ENCODE results near the gene ATP5MC3. TPM values are rescaled to one million over a fixed set of nuclear protein-coding genes. Genes with fewer than 3 reads are reported as not detected.
A peak's percentile ranks its signal among the peaks of the same experiment; 100 is the strongest.

The ATP5MC3 gene
- total and polyA plus RNA-seq, 10 of the 15 experiments (the other 5 are each of a cell fraction or from before 2014, with no cell fraction given), result 308 to 1,196 (median 550) TPM

DNA sequence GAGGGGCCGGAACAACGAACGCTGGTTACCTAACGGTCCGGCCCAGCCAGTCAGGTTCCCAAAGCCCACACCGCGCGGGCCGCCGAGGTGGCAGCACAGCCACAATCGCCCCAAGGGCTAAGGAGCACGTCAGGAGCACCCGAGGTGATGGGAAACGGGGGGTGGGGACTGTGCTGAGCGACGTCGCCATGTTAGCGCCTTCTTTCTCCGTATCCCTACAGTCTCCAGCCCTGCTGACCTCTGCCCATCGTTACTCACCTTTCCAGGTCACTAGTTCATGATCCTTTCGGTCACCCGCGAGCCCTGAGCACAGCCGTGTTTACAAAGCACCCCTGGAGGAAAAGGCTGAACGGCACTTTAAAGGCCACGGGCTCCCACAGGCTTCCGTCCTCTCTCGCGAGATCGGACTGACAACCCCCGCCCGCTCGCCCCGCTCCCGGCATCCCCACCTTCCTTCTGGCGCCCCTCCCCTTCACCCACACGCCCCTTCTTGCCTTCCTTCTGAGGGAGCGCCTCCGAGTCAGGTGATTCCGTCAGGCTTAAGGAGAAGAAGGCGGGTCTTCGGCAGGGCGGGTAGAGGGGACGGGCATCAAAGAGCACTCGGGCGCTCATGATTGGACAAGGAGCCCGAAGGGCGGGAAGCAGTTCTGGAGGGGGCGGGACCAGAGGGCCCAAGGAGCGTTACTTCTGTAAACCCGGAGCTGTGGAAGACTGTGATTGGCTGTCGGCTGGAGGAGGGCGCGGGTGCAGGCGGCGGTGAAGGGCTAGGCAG, 13.5 kb downstream of the ATP5MC3 start, which contains the start of gene ATF2 (continued):
- TF ChIP-seq CREB1 (IDR thresholded peaks at IDR 0.05; ENCODE audit: low read depth), result peak; percentile 59
- peak; percentile 89 for TF ChIP-seq RAD51 (IDR thresholded peaks at IDR 0.05)
- TF ChIP-seq SUPT20H (IDR thresholded peaks at IDR 0.05; ENCODE audit: borderline replicate concordance, control insufficient read depth, low read depth, low read length), result no peak
- TF ChIP-seq, protein P1, sequence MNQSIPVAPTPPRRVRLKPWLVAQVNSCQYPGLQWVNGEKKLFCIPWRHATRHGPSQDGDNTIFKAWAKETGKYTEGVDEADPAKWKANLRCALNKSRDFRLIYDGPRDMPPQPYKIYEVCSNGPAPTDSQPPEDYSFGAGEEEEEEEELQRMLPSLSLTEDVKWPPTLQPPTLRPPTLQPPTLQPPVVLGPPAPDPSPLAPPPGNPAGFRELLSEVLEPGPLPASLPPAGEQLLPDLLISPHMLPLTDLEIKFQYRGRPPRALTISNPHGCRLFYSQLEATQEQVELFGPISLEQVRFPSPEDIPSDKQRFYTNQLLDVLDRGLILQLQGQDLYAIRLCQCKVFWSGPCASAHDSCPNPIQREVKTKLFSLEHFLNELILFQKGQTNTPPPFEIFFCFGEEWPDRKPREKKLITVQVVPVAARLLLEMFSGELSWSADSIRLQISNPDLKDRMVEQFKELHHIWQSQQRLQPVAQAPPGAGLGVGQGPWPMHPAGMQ (IDR thresholded peaks at IDR 0.05; ENCODE audit: borderline replicate concordance), result peak; percentile 92
- TF ChIP-seq GABPA (IDR thresholded peaks at IDR 0.05; ENCODE audit: low read depth), result no peak
- TF ChIP-seq JUNB (IDR thresholded peaks at IDR 0.05), result no peak
- TF ChIP-seq STAT1 (conservative IDR thresholded peaks at IDR 0.05), result no peak

DNA sequence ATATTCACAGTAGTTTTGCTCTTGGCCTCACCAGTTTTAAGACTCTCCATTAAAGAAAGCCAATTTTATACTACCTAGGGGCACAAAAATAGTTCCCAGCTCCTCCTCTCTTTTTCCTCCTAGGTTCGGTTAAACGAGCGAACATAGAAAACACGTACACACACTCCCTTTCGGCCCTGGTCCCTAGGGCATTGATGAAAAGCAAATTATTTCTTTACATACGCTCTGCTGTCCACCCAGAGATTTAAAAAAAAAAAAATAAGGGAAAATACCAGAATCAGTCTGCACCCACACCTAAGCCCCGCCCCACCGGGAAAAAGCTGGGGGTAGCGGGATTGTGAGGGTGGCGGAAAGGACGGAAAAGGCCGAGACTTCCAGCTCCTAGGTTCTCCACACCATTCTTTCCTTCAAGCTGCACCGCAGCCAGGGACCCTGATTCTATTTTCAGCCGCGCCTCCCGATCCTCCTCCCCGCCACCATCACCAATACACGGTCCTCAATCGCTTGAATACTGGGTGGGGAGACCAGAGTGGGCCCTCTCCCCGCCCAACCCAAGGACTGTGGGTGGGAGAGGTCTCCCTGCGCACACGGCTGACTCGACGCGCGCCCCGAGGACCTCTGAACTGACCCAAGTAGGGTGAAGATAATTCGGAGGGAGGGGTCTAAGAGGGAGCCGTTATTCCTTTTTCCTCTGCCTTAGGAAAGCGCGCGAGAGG, 14.3 kb downstream of the ATP5MC3 start:
- H3K9me3 ChIP-seq (replicated peaks; ENCODE audit: control insufficient read depth, insufficient read depth, low read length), result no peaks in the 10 kb centered on the region; the same call in 1 of the 3 replicates
- peak overlapping the region; percentile 98 for H2AFZ ChIP-seq (ENCODE audit: control insufficient read depth, low read depth, low read length)
- POLR2A ChIA-PET, result interaction anchor here (0.6 to 2.1 kb wide), 5 partner anchors 10 to 24 kb away, joined by 3 to 7 read pairs (median 4); partner anchors contain the start of gene ATP5MC3
- no peaks in the 10 kb centered on the region for H4K20me1 ChIP-seq (ENCODE audit: control insufficient read depth, insufficient read depth)
- no TSS peak for BruUV-seq (replicated peaks)
- H3K27me3 ChIP-seq (replicated peaks in 1 of 2; ENCODE audit: control insufficient read depth in 2 of 2, insufficient read depth in 2 of 2, low read length in 1 of 2), result no peaks in the 10 kb centered on the region
- no peak for DNase-seq (ENCODE audit: low read depth, low spot score)
- intact Hi-C loops (cut with micrococcal nuclease; ENCODE audit: unreplicated experiment) (no loop called here), in situ Hi-C loops (cut with MboI) (no loop called here)
- peak overlapping the region; percentile 49; the same call in 1 of the 2 replicates for H3K4me2 ChIP-seq (ENCODE audit: control insufficient read depth, insufficient read depth)
- peak overlapping the region; percentile 93 for H3K4me3 ChIP-seq
- H3K4me1 ChIP-seq (ENCODE audit: control insufficient read depth, insufficient read depth, low read length), result peaks cover 3% of the 10 kb centered on the region; the same call in 1 of the 2 replicates
- no peak for TF ChIP-seq NFXL1 (IDR thresholded peaks at IDR 0.05; ENCODE audit: borderline replicate concordance)
- 0 out of 2 replicates have a peak, but pooled peaks have one; percentile 22 for TF ChIP-seq CREB1 (IDR thresholded peaks at IDR 0.05; ENCODE audit: low read depth)
- no peak for TF ChIP-seq TCF12 (IDR thresholded peaks at IDR 0.05; ENCODE audit: low read depth, low read length)
- 0 out of 2 replicates have a peak, but pooled peaks have one; percentile 23 for TF ChIP-seq DPF2 (IDR thresholded peaks at IDR 0.05)
- TF ChIP-seq NFIC (IDR thresholded peaks at IDR 0.05; ENCODE audit: low read depth, low read length), result peak; percentile 18; the same call in 1 of the 2 replicates
- peak; percentile 49; the same call in 1 of the 2 replicates for TF ChIP-seq ZNF384 (IDR thresholded peaks at IDR 0.05; ENCODE audit: borderline replicate concordance, low read depth, low read length)
- peak; percentile 47; the same call in 1 of the 2 replicates for TF ChIP-seq PML (IDR thresholded peaks at IDR 0.05; ENCODE audit: low read length)
- TF ChIP-seq IRF4 (IDR thresholded peaks at IDR 0.05; ENCODE audit: low read depth, low read length), result no peak
- TF ChIP-seq MEF2B (IDR thresholded peaks at IDR 0.05; ENCODE audit: partially characterized antibody, poor library complexity, severe bottlenecking), result peak; percentile 77
- TF ChIP-seq EP300 (IDR thresholded peaks at IDR 0.05; ENCODE audit: borderline replicate concordance in 1 of 2, control insufficient read depth in 1 of 2, low read depth in 2 of 2, low read length in 2 of 2), result no peak
- TF ChIP-seq, protein P2, sequence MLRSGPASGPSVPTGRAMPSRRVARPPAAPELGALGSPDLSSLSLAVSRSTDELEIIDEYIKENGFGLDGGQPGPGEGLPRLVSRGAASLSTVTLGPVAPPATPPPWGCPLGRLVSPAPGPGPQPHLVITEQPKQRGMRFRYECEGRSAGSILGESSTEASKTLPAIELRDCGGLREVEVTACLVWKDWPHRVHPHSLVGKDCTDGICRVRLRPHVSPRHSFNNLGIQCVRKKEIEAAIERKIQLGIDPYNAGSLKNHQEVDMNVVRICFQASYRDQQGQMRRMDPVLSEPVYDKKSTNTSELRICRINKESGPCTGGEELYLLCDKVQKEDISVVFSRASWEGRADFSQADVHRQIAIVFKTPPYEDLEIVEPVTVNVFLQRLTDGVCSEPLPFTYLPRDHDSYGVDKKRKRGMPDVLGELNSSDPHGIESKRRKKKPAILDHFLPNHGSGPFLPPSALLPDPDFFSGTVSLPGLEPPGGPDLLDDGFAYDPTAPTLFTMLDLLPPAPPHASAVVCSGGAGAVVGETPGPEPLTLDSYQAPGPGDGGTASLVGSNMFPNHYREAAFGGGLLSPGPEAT (IDR thresholded peaks at IDR 0.05; ENCODE audit: low read depth), result 0 out of 2 replicates have a peak, but pooled peaks have one; percentile 9
- 2% methylated on average over 29 of the region's 32 CpGs for WGBS (ENCODE audit: insufficient coverage, insufficient replicate concordance, low lambda C conversion rate, missing lambda C conversion rate)
- RAD21 ChIA-PET (ENCODE audit: unreplicated experiment), result interaction anchor here (1.2 to 1.5 kb wide), 2 partner anchors 30 to 61 kb away, joined by 3 to 5 read pairs; no protein-coding TSS in a partner anchor
- H3K36me3 ChIP-seq (ENCODE audit: control insufficient read depth in 2 of 2, insufficient read depth in 2 of 2, low read length in 1 of 2), result peaks cover 0 to 4% of the 10 kb centered on the region in 2 experiments; a peak in 1 of 4 replicates
- H3K79me2 ChIP-seq (ENCODE audit: control insufficient read depth, insufficient read depth, low read length), result peaks cover 56% of the 10 kb centered on the region
- FAIRE-seq, result no peak
- ATAC-seq, result peak; percentile 25
- CTCF ChIA-PET, result interaction anchor here (0.6 to 2.6 kb wide), 5 partner anchors 11 to 48 kb away, joined by 3 to 12 read pairs (median 7); no protein-coding TSS in a partner anchor
- H3K9ac ChIP-seq (ENCODE audit: control insufficient read depth, insufficient read depth, low read length), result peak overlapping the region; percentile 92
- SMC1A ChIA-PET (ENCODE audit: uncharacterized antibody, unreplicated experiment), result interaction anchor here (0.6 to 1.8 kb wide), 4 partner anchors 12 to 1269 kb away, joined by 3 to 15 read pairs (median 4); no protein-coding TSS in a partner anchor
- H3K27ac ChIP-seq (ENCODE audit: control insufficient read depth, insufficient read depth), result peak overlapping the region; percentile 95
